ENCODE data around the gene NNT. TPM values are rescaled to one million over a fixed set of nuclear protein-coding genes. Genes with fewer than 3 reads are reported as not detected.

Gene NNT
- total RNA-seq, 1 experiment from 2014 or later: 71.6 TPM

GRCh38 chr5:43699910-43700309, 96.9 kb downstream of the NNT start:
- H3K9me3 ChIP-seq (ENCODE audit: low read depth, low read length, poor library complexity, severe bottlenecking): peaks cover 6% of the 10 kb centered on the region
- intact Hi-C loops (cut with micrococcal nuclease; ENCODE audit: unreplicated experiment): no loop called here
- H3K4me3 ChIP-seq (ENCODE audit: low read depth, low read length, poor library complexity, severe bottlenecking): no peak overlapping the region
- no peaks in the 10 kb centered on the region for H3K27me3 ChIP-seq (replicated peaks; ENCODE audit: insufficient read depth, low read depth, low read length, poor library complexity)
- H3K4me1 ChIP-seq (ENCODE audit: insufficient read depth, low read length, poor library complexity, severe bottlenecking): peaks cover 10% of the 10 kb centered on the region
- H3K36me3 ChIP-seq (ENCODE audit: insufficient read depth, low read length, poor library complexity, severe bottlenecking): peaks cover 8% of the 10 kb centered on the region
- ChIA-PET POLR2A (ENCODE audit: low non-redundant PET) (no interaction called here), CTCF (no interaction called here)
- no peak for DNase-seq (ENCODE audit: low spot score)
- no TSS peak for BruUV-seq (replicated peaks)
- no peak overlapping the region for H3K27ac ChIP-seq (ENCODE audit: low read depth, low read length, poor library complexity, severe bottlenecking)
- TF ChIP-seq EZH2 (IDR thresholded peaks at IDR 0.05; ENCODE audit: borderline replicate concordance, low read depth, low read length, poor library complexity, severe bottlenecking) (no peak), CTCF (conservative IDR thresholded peaks at IDR 0.05; ENCODE audit: low read depth, low read length) (no peak)

- no peak for DNase-seq (ENCODE audit: low spot score)
- TF ChIP-seq EZH2 (IDR thresholded peaks at IDR 0.05; ENCODE audit: borderline replicate concordance, low read depth, low read length, poor library complexity, severe bottlenecking) (no peak), CTCF (conservative IDR thresholded peaks at IDR 0.05; ENCODE audit: low read depth, low read length) (no peak)
- intact Hi-C loops (cut with micrococcal nuclease; ENCODE audit: unreplicated experiment): no loop called here
- CTCF ChIA-PET: no interaction called here
- Histone ChIP-seq H3K4me1 (ENCODE audit: insufficient read depth, low read length, poor library complexity, severe bottlenecking) (peaks cover 10% of the 10 kb centered on the region), H3K4me3 (ENCODE audit: low read depth, low read length, poor library complexity, severe bottlenecking) (no peak overlapping the region), H3K27ac (ENCODE audit: low read depth, low read length, poor library complexity, severe bottlenecking) (no peak overlapping the region), H3K9me3 (ENCODE audit: low read depth, low read length, poor library complexity, severe bottlenecking) (peaks cover 6% of the 10 kb centered on the region), H3K27me3 (replicated peaks; ENCODE audit: insufficient read depth, low read depth, low read length, poor library complexity) (no peaks in the 10 kb centered on the region), H3K36me3 (ENCODE audit: insufficient read depth, low read length, poor library complexity, severe bottlenecking) (peaks cover 6% of the 10 kb centered on the region)
- BruUV-seq (replicated peaks): no TSS peak
- POLR2A ChIA-PET (ENCODE audit: low non-redundant PET): no interaction called here
Observed at GRCh38 chr5:43700601-43701000, 97.6 kb downstream of the NNT start.

GRCh38 chr5:43701227-43701626, 98.2 kb downstream of the NNT start:
- DNase-seq (ENCODE audit: low spot score): no peak
- Histone ChIP-seq H3K9me3 (ENCODE audit: low read depth, low read length, poor library complexity, severe bottlenecking) (peaks cover 5% of the 10 kb centered on the region), H3K27me3 (replicated peaks; ENCODE audit: insufficient read depth, low read depth, low read length, poor library complexity) (no peaks in the 10 kb centered on the region), H3K4me3 (ENCODE audit: low read depth, low read length, poor library complexity, severe bottlenecking) (no peak overlapping the region), H3K36me3 (ENCODE audit: insufficient read depth, low read length, poor library complexity, severe bottlenecking) (peaks cover 3% of the 10 kb centered on the region), H3K27ac (ENCODE audit: low read depth, low read length, poor library complexity, severe bottlenecking) (no peak overlapping the region), H3K4me1 (ENCODE audit: insufficient read depth, low read length, poor library complexity, severe bottlenecking) (peaks cover 10% of the 10 kb centered on the region)
- ChIA-PET POLR2A (ENCODE audit: low non-redundant PET) (no interaction called here), CTCF (no interaction called here)
- BruUV-seq (replicated peaks): no TSS peak
- no peak for TF ChIP-seq EZH2 (IDR thresholded peaks at IDR 0.05; ENCODE audit: borderline replicate concordance, low read depth, low read length, poor library complexity, severe bottlenecking)
- TF ChIP-seq CTCF (conservative IDR thresholded peaks at IDR 0.05; ENCODE audit: low read depth, low read length): no peak
- intact Hi-C loops (cut with micrococcal nuclease; ENCODE audit: unreplicated experiment): no loop called here

All from A673 (cell line).